ENCODE data around the gene HOXA6. TPM values are rescaled to one million over a fixed set of nuclear protein-coding genes. Genes with fewer than 3 reads are reported as not detected.

Gene HOXA6
- total RNA-seq, 8 experiments from 2014 or later: 4.4 to 52.8 (median 23.7) TPM

Other genes with a start within 250 kb of the HOXA6 start
- 10 to 100 TPM in 5 of 8 experiments, 1 to 10 TPM in 3; 2.7 to 44.5 (median 14.4) TPM for gene HOXA1, start 51.8 kb downstream of the HOXA6 start, total RNA-seq
- 10 to 100 TPM in 4 of 8 experiments, 1 to 10 TPM in 3, under 1 TPM in 1; 0.31 to 23.0 (median 10.9) TPM for gene HOXA2, start 45.1 kb downstream of the HOXA6 start, total RNA-seq
- 10 to 100 TPM in 6 of 8 experiments, 1 to 10 TPM in 2; 1.1 to 31.6 (median 15.0) TPM for gene HOXA4, start 17.0 kb downstream of the HOXA6 start, total RNA-seq
- 100 to 1,000 TPM in 2 of 8 experiments, 10 to 100 TPM in 5, 1 to 10 TPM in 1; 10.0 to 121 (median 73.0) TPM for gene HOXA5, start 4.1 kb downstream of the HOXA6 start, total RNA-seq
- gene HOXA3, start 4.8 kb upstream of the HOXA6 start, total RNA-seq: 10 to 100 TPM in 6 of 8 experiments, 1 to 10 TPM in 2; 1.4 to 38.6 (median 18.7) TPM
- gene HOXA7, start 8.9 kb upstream of the HOXA6 start, total RNA-seq: 10 to 100 TPM in 5 of 8 experiments, 1 to 10 TPM in 3; 4.2 to 20.0 (median 12.2) TPM
- gene HOXA9, start 17.8 kb upstream of the HOXA6 start, total RNA-seq: 10 to 100 TPM in 3 of 8 experiments, 1 to 10 TPM in 5; 1.3 to 95.2 (median 2.5) TPM
- 10 to 100 TPM in 3 of 8 experiments, 1 to 10 TPM in 2, under 1 TPM in 2, not detected in 1; 0.05 to 57.7 (median 2.6) TPM for gene HOXA10, start 26.5 kb upstream of the HOXA6 start, total RNA-seq
- gene HOXA11, start 37.5 kb upstream of the HOXA6 start, total RNA-seq: 1 to 10 TPM in 3 of 8 experiments, under 1 TPM in 4, not detected in 1; 0.05 to 5.7 (median 0.43) TPM
- 1 to 10 TPM in 1 of 8 experiments, under 1 TPM in 4, not detected in 3; 0.09 to 2.4 (median 0.18) TPM for gene HOXA13, start 52.3 kb upstream of the HOXA6 start, total RNA-seq
- gene EVX1, start 95.0 kb upstream of the HOXA6 start, total RNA-seq: under 1 TPM in 6 of 8 experiments, not detected in 2; 0.05 to 0.85 (median 0.21) TPM